Amniotic stem cell (primary cell): ENCODE data around the gene GLP1R.
"Not testable (repeated sequence)": the region's sequence is repeated elsewhere in the genome, so short reads cannot be mapped to it uniquely, and the experiment has no call there.

ENCODE experiments used
- DNase-seq: peaks from one replicate; lab custom pipeline; 2025; lab: John Stamatoyannopoulos, UW

The GLP1R gene

GRCh38 chr6:39128106-39128505 is 79.5 kb downstream of the GLP1R start:
- DNase-seq: no peak

GRCh38 chr6:39128832-39129231 is 80.3 kb downstream of the GLP1R start:
- DNase-seq: no peak

GRCh38 chr6:39130691-39131090 is 82.1 kb downstream of the GLP1R start:
- no peak for DNase-seq

- DNase-seq: not testable (repeated sequence)
These were observed 86.2 kb downstream of the GLP1R start for GRCh38 chr6:39134761-39135160.

GRCh38 chr6:39136207-39136606 is 87.6 kb downstream of the GLP1R start:
- not testable (repeated sequence) for DNase-seq

- DNase-seq: no peak
These were observed 88.7 kb downstream of the GLP1R start for GRCh38 chr6:39137245-39137644.
